Measurements from ENCODE around the gene BAG3.
A peak's percentile ranks its signal among the peaks of the same experiment; 100 is the strongest.
"Not testable (repeated sequence)": the region's sequence is repeated elsewhere in the genome, so short reads cannot be mapped to it uniquely, and the experiment has no call there.

The BAG3 gene

DNA sequence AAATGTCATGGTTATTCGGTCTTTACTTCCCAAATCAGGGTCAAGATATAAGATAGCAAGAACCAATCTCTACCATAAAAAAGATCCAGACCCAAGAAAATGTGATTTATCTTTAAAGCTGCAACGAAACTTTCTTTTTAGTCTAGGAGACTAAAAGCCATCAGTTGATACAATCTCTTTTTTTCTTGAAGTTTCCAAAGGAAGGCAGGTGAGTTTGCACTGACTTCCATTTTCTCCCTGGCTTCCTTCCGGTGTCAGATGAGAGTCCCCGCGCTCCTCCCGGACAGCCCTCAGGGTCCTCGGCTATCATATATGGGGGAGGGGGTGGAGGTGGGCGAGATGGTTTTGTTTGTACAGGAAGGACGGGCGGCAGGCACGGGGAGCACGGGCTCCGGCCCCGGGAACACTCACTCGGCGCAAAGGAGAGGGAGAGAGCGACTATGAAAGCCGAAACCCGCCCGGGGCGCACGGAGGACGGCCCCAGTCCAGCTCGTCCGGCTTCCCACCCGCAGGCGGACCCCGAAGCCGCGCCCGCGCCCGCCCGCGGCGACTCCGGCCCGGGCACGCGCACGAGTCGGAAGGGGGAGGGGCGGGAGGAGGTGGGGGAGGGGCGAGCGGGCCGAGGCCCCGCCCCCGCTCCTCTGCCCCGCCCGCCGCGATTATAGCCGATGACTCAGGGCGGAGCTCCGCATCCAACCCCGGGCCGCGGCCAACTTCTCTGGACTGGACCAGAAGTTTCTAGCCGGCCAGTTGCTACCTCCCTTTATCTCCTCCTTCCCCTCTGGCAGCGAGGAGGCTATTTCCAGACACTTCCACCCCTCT, at the start of gene BAG3:
BAG3 (plus strand) TSS at position 689 of the 822 bp plus-strand sequence. CDS start 296 bp downstream, outside the sequence.
- peak; percentile 74 for DNase-seq

GRCh38 chr10:119602241-119603095, 48.7 kb upstream of the BAG3 start:
- DNase-seq, result no peak

DNA sequence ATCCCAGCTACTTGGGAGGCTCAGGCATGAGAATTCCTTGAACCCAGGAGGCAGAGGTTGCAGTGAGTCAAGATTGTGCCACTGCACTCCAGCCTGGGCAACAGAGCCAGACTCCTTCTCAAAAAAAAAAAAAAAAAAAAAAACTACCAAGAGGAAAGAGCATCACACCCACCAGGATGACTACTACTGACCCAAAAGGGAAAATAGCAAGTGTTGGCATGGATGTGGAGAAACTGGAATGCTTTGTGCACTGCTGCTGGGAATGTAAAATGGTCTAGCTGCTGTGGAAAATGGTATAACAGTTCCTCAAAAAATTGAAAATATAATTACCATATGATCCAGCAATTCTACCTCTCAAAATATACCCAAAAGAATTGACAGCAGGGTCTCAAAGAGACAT, 46.7 kb upstream of the BAG3 start:
- no peak for DNase-seq

DNA sequence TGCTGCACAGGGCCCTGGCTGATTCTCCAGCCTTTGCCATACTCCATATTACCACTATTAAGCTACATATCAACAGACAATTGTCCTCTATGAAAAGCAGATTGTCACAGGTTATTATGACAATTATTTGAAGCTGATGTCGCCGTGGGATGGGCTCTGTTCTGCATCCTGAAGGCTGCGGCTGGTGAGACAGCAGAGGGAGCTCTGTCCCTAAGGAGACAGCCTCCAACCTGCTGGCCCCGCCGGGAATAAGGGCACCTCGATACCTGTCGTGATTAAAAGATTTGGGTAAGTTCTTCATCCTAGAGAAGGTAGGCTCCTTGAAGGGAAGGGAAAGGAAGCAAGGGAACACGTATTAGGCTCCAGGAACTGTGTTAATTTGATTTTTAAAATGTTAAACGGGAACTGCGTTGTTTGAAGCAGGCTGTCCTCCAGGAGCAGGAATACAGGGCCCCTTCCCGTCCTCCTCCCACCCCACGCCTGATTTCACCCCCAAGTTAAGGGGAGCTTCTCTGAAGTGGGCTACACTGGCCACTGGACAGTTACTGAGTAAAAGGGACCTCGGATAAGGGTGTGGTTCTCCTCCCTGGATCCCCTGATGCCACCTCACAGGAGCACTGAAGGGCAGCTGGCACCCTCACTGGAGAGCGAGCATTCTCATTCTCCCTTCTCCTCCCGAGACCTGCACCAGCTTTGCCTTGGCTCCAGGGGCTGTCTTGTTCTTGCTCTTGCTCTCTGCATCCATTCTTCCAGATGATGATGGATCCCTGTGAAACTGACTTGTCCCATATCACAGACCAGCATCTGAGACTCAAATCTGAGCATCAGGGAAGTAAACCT, 42.6 kb upstream of the BAG3 start:
- no peak for DNase-seq

DNA sequence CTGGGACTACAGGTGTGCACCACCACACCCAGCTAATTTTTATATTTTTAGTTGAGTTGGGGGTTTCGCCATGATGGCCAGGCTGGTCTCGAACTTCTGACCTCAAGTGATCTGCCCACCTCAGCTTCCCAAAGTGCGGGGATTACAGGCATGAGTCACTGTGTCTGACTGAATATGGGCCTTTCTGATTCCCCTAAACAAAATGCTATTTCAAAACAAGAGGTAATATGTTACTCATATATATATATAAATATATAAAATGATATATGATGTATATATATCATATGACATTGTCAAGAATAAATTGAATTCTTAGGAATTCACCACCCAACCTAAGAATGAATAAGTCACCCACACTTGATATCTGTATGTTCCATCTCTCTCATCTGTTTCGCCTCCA, 41.7 kb upstream of the BAG3 start:
- DNase-seq, result no peak

- DNase-seq, result no peak
Measured at GRCh38 chr10:119611433-119611832, 39.7 kb upstream of the BAG3 start.

- no peak for DNase-seq
Measured at GRCh38 chr10:119613741-119614140, 37.4 kb upstream of the BAG3 start.

GRCh38 chr10:119614686-119615085, 36.5 kb upstream of the BAG3 start:
- no peak for DNase-seq

- no peak for DNase-seq
Measured at GRCh38 chr10:119616882-119617570, 34.2 kb upstream of the BAG3 start.

GRCh38 chr10:119619215-119619614, 32.0 kb upstream of the BAG3 start:
- no peak for DNase-seq

DNA sequence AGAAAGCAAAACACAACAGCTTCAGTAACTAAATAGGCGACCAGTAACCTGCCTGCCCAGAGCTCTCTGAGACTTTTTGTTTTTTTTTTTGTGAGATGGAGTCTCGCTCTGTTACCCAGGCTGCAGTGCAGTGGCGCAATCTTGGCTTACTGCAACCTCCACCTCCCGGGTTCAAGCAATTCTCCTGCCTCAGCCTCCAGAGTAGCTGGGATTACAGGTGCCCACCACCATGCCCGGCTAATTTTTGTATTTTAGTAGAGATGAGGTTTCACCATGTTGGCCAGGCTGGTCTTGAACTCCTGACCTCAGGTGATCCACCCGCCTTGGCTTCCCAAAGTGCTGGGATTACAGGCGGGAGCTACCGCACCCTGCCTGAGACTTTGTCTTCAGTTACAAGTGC, 31.4 kb upstream of the BAG3 start:
- not testable (repeated sequence) for DNase-seq

DNA sequence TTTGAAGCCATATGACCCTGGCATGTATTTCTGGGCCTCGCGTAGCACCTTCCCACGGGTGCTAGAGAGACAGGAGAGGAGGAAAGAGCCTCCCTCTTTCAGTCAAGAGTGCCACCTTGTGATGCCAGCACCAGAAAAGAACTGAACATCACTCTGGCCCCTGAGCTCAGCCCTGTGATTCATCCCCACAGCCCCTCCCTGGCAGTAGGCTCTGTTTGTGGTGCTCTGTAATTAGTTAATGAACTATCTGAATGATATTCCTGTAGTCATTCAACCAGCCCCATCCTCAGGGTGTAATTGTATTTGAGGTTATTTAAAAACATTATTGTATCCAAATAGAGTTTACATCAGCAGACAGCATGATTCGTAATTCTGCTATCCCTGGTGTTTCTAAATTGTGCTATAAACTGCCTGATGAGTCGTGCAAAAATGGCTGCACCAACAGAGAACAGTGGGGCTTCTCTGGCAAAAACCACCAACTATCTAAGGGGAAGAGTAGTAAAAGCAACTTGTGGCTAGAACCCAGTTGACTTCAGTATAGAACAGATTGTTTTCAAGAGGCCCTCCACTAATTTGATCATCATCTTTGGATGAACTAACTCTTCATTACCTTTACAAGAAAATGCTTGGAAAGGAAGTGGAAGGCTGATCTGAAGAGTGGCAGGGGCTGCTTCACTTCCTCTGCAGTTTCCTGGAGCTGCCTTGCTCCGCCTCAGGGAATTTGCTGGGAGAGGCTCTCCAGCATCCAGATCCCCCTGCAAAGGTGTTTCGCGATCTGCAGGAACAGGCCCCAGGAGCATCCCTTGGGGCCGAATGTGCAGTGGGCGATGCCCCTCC, 30.7 kb upstream of the BAG3 start:
- DNase-seq, result no peak

DNA sequence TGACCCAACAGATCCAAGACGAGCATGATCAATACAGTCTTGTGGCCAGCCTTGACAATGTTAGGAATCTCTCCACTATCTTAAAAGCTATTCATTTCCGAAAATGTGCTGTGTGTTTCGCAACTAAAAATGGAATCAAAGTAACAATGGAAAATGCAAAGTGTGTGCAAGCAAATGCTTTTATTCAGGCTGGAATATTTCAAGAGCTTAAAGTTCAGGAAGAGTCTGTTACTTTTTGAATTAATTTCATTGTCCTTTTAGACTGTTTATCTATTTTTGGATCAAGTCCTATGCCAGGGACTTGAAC, 30.1 kb upstream of the BAG3 start:
- DNase-seq, result no peak

DNA sequence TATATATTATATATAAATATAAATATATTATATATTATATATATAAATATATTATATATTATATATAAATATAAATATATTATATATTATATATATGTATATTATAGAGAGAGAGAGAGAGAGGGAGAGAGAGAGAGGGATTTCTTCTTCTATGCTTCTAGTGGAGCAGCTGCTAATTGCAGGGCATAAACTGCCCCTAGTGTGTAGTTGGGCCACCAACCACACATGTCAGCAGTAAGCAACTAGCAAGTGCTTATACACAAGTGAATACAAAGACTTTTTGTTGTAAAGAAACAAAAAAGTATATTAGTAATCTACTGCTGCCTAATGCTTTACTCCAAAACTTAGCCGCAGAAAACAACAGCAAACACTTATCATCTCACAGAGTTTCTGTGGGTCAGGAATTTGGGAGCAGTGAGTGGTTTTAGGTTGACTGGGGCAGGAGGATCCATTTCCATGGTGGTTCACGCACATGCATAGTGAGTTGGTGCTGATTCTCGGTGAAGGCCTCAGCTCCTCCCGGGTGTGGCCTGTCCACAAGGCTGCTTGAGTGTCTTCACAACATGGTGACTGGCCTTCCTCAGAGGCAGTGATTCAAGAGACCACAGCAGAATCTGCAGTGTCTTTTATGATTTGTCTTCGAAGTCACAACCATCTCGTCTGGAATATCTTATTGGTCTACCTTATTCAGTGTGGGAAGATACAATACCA, 25.5 kb upstream of the BAG3 start:
- DNase-seq, result no peak

GRCh38 chr10:119630300-119630699, 20.9 kb upstream of the BAG3 start:
- no peak for DNase-seq

DNA sequence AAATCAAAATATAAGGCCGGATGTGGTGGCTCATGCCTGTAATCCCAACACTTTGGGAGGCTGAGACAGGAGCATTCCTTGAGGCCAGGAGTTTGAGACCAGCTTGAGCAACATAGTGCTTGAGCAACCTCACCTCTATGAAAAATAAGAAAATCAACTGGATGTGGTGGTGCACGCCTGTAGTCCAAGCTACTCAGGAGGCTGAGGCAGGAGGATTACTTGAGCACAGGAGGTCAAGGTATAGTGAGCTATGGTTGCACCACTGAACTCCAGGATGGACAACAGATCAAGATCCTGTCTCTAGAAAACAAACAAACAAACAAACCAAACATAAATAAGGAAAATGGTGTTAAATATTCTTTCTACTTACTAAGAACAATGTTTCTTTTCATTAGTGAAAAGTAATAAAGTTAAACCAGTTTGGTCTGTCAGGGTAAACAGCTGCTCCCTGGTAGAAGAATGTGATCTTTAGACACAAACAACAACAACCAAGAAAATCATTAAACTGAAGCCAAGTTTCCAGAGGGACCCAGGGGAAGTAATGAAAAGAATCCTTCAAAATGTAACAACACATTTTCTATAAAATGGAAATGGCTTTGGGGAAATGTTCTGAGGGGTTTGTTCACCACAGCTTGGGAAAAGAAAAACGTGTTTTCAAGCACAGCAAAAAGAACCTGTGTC, 17.5 kb upstream of the BAG3 start:
- DNase-seq, result no peak

DNA sequence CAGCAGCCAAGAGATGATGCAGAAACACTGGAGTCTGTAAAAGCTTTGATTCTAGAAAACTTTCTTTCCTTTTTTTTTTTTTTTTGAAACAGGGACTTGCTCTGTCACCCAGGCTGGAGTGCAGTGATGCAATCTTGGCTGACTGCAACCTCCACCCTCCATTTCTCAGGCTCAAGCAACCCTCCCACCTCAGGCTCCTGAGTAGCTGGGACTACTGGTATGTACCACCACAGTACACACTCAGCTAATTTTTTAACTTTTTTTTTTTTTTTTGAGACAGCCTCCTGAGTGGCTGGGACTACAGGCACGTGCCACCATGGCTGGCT, 17.0 kb upstream of the BAG3 start:
- DNase-seq, result no peak

DNA sequence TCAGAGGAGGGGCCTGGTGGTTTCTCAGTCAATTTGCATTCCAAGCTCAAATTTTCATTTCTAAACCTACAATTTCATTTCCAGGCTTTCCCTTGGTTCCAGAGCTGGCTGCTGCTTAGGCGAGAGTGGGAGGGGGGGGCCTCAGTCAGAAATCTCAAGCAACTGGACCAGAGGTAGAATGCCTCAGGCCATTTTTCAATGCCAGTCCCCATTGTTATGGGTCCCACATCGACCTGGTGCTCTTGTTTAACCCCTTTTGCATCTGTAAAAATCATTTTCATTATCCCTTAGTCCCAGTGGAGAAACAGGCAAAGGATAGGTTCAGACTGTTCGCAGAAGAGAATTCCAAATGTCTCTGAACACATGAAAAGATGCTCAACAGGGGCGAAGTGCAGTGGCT, 13.5 kb upstream of the BAG3 start:
- no peak for DNase-seq

GRCh38 chr10:119638982-119639381, 12.2 kb upstream of the BAG3 start:
- DNase-seq, result no peak

DNA sequence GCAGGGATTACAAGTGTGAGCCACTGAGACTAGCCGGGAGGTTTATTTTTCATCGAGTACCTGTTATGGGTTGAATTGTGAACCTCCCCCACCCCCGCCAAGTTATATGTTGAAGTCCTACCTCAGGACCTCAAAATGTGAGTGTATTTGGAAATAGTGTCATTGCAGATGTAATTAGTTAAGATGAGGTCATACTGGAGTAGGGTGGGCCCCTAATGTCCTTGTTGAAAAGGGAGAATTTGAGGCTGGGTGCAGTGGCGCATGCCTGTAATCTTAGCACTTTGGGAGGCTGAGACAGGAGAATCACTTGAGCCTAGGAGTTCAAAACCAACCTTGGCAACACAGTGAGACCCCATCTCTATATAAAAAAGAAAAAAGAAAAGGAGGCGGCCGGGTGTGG, 10.8 kb upstream of the BAG3 start:
- DNase-seq, result no peak

Measured in amniotic stem cell (primary cell).